ENCODE data around the gene LEP. TPM values are rescaled to one million over a fixed set of nuclear protein-coding genes. Genes with fewer than 3 reads are reported as not detected.
"Not testable (repeated sequence)": the region's sequence is repeated elsewhere in the genome, so short reads cannot be mapped to it uniquely, and the experiment has no call there.

LEP gene
- total and polyA plus RNA-seq, 7 donors: 0.16 to 5.4 (median 0.85) TPM; not detected in 3

DNA sequence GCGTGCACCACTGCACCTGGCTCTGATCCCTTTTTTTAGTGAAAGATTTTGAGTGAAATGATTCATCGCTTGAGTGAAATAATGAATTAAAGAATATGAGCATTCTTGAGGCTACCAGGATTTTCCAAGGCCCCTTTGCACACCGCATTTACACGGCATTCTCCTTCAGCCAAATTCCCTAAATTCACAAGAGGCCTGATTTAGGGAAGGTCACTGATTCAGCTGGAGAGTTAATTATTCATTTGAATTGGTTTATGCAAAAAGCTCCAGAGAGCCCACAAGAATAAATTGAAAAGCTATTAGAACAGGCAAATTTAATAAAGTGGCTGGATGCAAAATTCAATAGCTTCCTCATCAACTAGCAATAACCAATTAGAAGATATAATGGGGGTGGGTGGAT lies 46.5 kb downstream of the LEP start:
- intact Hi-C loops (cut with DNase I): no loop called here
- WGBS, 2 donors: 94 to 96% methylated on average over 4 of the region's 4 CpGs
- H3K36me3 ChIP-seq: peaks cover 0 to 15% (median 0%) of the 10 kb centered on the region in 4 donors

DNA sequence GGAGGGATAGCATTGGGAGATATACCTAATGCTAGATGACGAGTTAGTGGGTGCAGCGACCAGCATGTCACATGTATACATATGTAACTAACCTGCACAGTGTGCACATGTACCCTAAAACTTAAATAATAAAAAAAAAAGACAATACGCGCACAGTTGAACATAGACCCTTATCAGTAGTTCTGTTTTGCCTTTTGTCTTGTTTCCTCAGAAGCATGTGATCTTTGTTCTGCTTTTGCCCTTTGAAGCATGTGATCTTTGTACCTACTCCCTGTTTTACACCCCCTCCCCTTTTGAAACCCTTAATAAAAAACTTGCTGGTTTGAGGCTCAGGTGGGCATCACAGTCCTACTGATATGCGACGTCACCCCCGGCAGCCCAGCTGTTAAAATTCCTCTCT lies 56.9 kb downstream of the LEP start:
- H3K4me3 ChIP-seq; H3K9me3 ChIP-seq; H3K27me3 ChIP-seq; H3K27ac ChIP-seq; DNase-seq; H3K4me1 ChIP-seq; H3K36me3 ChIP-seq; intact Hi-C loops (cut with DNase I): not testable (repeated sequence)
- 38 to 75% methylated on average over 5 to 6 of the region's 7 CpGs for WGBS, 2 donors

More for the DNA sequence above, 46.5 kb downstream of the LEP start:
- Histone ChIP-seq H3K4me1 (no peaks in the 10 kb centered on the region), H3K4me3 (no peak overlapping the region), H3K9me3 (no peaks in the 10 kb centered on the region), H3K27me3 (no peaks in the 10 kb centered on the region), H3K27ac (no peak overlapping the region)
- TF ChIP-seq EP300 (IDR thresholded peaks at IDR 0.05): no peak
- TF ChIP-seq, protein P1, sequence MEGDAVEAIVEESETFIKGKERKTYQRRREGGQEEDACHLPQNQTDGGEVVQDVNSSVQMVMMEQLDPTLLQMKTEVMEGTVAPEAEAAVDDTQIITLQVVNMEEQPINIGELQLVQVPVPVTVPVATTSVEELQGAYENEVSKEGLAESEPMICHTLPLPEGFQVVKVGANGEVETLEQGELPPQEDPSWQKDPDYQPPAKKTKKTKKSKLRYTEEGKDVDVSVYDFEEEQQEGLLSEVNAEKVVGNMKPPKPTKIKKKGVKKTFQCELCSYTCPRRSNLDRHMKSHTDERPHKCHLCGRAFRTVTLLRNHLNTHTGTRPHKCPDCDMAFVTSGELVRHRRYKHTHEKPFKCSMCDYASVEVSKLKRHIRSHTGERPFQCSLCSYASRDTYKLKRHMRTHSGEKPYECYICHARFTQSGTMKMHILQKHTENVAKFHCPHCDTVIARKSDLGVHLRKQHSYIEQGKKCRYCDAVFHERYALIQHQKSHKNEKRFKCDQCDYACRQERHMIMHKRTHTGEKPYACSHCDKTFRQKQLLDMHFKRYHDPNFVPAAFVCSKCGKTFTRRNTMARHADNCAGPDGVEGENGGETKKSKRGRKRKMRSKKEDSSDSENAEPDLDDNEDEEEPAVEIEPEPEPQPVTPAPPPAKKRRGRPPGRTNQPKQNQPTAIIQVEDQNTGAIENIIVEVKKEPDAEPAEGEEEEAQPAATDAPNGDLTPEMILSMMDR (IDR thresholded peaks at IDR 0.05): no peak
- no peak for TF ChIP-seq POLR2AphosphoS5 (IDR thresholded peaks at IDR 0.05)
- no peak for DNase-seq

DNA sequence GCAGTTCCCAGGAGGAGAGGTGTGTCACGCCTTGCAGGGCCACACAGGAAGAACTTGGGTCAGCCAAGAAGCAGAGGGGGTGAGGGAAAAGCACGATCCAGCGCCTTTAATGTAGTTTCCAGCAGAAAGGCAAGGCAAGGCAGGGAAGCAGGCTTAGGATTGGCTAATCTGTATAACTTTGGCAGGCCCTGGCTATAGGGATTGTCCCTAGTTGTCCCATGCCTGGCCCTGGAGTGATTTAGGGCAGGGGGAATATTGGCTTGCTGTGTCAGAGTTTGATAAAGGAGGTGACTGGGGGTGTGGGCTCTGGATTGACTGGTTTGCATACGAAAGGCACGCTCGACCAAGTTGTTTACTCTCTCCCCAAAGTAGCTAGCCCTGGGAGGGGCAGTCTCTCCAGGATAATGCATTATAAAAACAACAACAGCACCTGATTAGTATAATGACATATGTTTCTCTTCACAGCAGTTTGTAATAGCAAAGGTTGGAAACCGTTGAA lies 58.1 kb downstream of the LEP start:
- DNase-seq: no peak
- 47 to 71% methylated on average over 7 of the region's 7 CpGs for WGBS, 2 donors
- intact Hi-C loops (cut with DNase I): no loop called here
- no peaks in the 10 kb centered on the region for H3K9me3 ChIP-seq
- H3K4me1 ChIP-seq: no peaks in the 10 kb centered on the region
- no peak overlapping the region for H3K4me3 ChIP-seq
- H3K27me3 ChIP-seq: no peaks in the 10 kb centered on the region
- H3K36me3 ChIP-seq: peaks cover 0 to 19% (median 0%) of the 10 kb centered on the region in 4 donors
- no peak overlapping the region for H3K27ac ChIP-seq
- TF ChIP-seq, protein P1 (IDR thresholded peaks at IDR 0.05): no peak
- no peak for TF ChIP-seq EP300 (IDR thresholded peaks at IDR 0.05)
- TF ChIP-seq POLR2AphosphoS5 (IDR thresholded peaks at IDR 0.05): no peak
- TF ChIP-seq POLR2A (IDR thresholded peaks at IDR 0.05): no peak

DNA sequence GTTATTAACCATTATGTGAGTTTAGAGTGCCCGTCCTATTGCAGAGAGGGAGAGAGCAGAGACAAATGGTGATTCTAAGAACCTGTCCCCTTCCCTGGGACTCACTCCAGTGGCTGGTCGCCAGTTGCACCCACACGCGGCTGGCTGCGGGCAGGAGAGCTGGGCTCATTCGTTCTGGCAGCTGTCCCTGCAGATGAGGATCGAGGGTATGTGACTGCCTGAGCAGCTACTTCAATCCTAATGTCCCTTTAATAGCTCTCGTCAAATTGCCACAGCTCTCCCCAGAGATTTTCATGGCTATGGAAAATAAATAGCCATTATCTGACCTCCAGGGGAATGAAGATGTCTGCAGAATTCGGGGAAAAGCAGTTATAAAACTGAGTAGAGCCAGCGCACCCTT lies 61.1 kb downstream of the LEP start:
- TF ChIP-seq, protein P1 (IDR thresholded peaks at IDR 0.05): no peak
- TF ChIP-seq POLR2AphosphoS5 (IDR thresholded peaks at IDR 0.05): no peak
- TF ChIP-seq POLR2A (IDR thresholded peaks at IDR 0.05): no peak
- TF ChIP-seq EP300 (IDR thresholded peaks at IDR 0.05): no peak
- H3K36me3 ChIP-seq: peaks cover 0 to 44% (median 3%) of the 10 kb centered on the region in 4 donors
- WGBS, 2 donors: 69 to 82% methylated on average over 10 of the region's 10 CpGs
- H3K4me1 ChIP-seq: no peaks in the 10 kb centered on the region
- intact Hi-C loops (cut with DNase I): no loop called here
- no peak overlapping the region for H3K27ac ChIP-seq
- H3K27me3 ChIP-seq: no peaks in the 10 kb centered on the region
- H3K4me3 ChIP-seq: no peak overlapping the region
- H3K9me3 ChIP-seq: no peaks in the 10 kb centered on the region
- no peak for DNase-seq

DNA sequence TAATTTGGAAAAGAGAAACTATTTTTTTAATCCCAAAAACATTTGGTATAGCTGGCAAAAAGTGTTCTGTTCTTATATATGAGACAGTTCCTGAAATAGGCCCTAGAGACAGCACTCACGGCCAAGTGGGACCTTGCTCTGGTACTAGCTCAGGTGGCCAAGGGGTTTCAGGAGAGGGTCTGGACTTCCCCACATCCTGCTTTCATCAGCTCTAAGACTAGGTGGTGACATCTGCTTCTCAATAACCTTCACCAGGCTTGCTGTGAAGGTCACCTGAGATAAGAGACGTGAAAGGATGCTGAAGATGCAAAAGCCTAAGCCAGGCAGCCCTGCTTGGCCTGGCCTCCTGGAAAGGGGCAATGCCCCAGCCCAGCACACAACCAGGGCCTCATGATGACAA lies 62.1 kb downstream of the LEP start:
- intact Hi-C loops (cut with DNase I): no loop called here
- no peaks in the 10 kb centered on the region for H3K27me3 ChIP-seq
- H3K36me3 ChIP-seq: peaks cover 0 to 54% (median 9%) of the 10 kb centered on the region in 4 donors
- 98 to 99% methylated on average over 2 of the region's 2 CpGs for WGBS, 2 donors
- TF ChIP-seq, protein P1 (IDR thresholded peaks at IDR 0.05): no peak
- TF ChIP-seq POLR2A (IDR thresholded peaks at IDR 0.05): no peak
- no peak for TF ChIP-seq POLR2AphosphoS5 (IDR thresholded peaks at IDR 0.05)
- TF ChIP-seq EP300 (IDR thresholded peaks at IDR 0.05): no peak
- H3K4me3 ChIP-seq: no peak overlapping the region
- no peaks in the 10 kb centered on the region for H3K9me3 ChIP-seq
- DNase-seq: no peak
- no peaks in the 10 kb centered on the region for H3K4me1 ChIP-seq
- H3K27ac ChIP-seq: no peak overlapping the region
